ENCODE data around the gene MPIG6B. TPM values are rescaled to one million over a fixed set of nuclear protein-coding genes. Genes with fewer than 3 reads are reported as not detected.
A peak's percentile ranks its signal among the peaks of the same experiment; 100 is the strongest.

The MPIG6B gene
- total and polyA plus RNA-seq, 8 donors, result 1.2 to 3.5 (median 2.8) TPM

- no peak overlapping the region for H3K4me3 ChIP-seq
- peak; percentile 81 to 97 for TF ChIP-seq CTCF (IDR thresholded peaks at IDR 0.05)
- DNase-seq, result peak in 2 of 4 donors; percentile 84 to 95
- ATAC-seq, result peak; percentile 86
- intact Hi-C loops (cut with DNase I), result no loop called here
- peaks cover 0 to 30% of the 10 kb centered on the region in 2 donors for H3K4me1 ChIP-seq
- peak overlapping the region in 1 of 2 donors; percentile 77 for H3K27ac ChIP-seq
- no peaks in the 10 kb centered on the region for H3K27me3 ChIP-seq
- no peaks in the 10 kb centered on the region for H3K9me3 ChIP-seq
- H3K36me3 ChIP-seq, result no peaks in the 10 kb centered on the region
These were observed 46.7 kb downstream of the MPIG6B start for GRCh38 chr6:31769684-31770371.

- Histone ChIP-seq H3K4me3 (no peak overlapping the region), H3K27me3 (no peaks in the 10 kb centered on the region), H3K27ac (no peak overlapping the region), H3K9me3 (no peaks in the 10 kb centered on the region), H3K36me3 (no peaks in the 10 kb centered on the region), H3K4me1 (peaks cover 0 to 31% of the 10 kb centered on the region in 2 donors)
- DNase-seq (no peak), ATAC-seq (no peak)
- intact Hi-C loops (cut with DNase I), result no loop called here
- TF ChIP-seq CTCF (IDR thresholded peaks at IDR 0.05), result no peak
These were observed 47.7 kb downstream of the MPIG6B start for GRCh38 chr6:31770860-31771259.

DNA sequence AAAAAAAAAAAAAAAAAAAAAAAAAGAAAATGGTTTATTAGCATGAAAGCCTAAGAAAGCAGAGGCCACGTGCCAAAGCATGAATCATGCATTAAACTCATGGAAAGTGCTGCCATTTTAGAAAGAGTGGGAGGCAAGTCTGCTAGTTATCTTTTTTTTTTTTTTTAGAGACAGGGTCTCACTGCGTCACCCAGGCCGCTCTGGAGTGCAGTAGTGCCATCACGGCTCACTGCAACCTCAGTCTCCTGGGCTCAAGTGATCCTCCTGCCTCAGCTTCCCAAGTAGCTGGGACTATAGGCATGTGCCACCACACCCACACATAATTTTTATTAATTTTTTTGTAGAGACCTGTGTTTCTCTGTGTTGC, 48.8 kb downstream of the MPIG6B start:
- intact Hi-C loops (cut with DNase I), result no loop called here
- no peak overlapping the region for H3K27ac ChIP-seq
- no peaks in the 10 kb centered on the region for H3K27me3 ChIP-seq
- DNase-seq (peak in 1 of 4 donors; percentile 20), ATAC-seq (no peak)
- no peaks in the 10 kb centered on the region for H3K36me3 ChIP-seq
- no peaks in the 10 kb centered on the region for H3K9me3 ChIP-seq
- no peak overlapping the region for H3K4me3 ChIP-seq
- TF ChIP-seq CTCF (IDR thresholded peaks at IDR 0.05), result no peak
- H3K4me1 ChIP-seq, result peaks cover 7 to 42% of the 10 kb centered on the region in 2 donors

DNA sequence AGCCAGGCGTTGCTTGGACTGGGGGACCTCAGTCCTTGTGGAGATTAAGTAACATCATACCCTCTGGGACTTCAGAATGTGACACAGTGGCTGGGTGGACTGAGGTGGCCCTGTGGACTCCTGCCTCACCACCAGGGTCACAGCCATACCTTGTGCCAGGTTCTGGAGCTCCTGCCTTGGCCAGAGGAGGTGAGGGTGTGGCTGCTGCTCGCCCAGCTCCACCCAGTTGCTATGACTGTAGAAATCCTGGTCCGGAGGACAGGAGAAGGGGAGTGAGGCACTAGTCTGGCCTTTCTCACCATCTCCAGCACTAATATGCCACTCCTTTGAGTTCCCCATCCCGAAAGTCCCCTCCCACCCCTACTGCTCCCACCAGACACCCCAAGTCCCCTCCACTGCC, 52.0 kb downstream of the MPIG6B start:
- Histone ChIP-seq H3K9me3 (no peaks in the 10 kb centered on the region), H3K27me3 (no peaks in the 10 kb centered on the region), H3K36me3 (peaks cover 0 to 23% of the 10 kb centered on the region in 2 donors), H3K4me1 (peaks cover 7 to 24% of the 10 kb centered on the region in 2 donors), H3K27ac (no peak overlapping the region), H3K4me3 (no peak overlapping the region)
- ATAC-seq, result no peak
- intact Hi-C loops (cut with DNase I), result no loop called here
- no peak for TF ChIP-seq CTCF (IDR thresholded peaks at IDR 0.05)
- peak in 1 of 4 donors; percentile 32 for DNase-seq

- no peak for ATAC-seq
- peak in 1 of 4 donors; percentile 72 for DNase-seq
- peaks cover 7 to 24% of the 10 kb centered on the region in 2 donors for H3K4me1 ChIP-seq
- no peaks in the 10 kb centered on the region for H3K9me3 ChIP-seq
- intact Hi-C loops (cut with DNase I), result no loop called here
- no peaks in the 10 kb centered on the region for H3K27me3 ChIP-seq
- TF ChIP-seq CTCF (IDR thresholded peaks at IDR 0.05), result no peak
- H3K36me3 ChIP-seq, result peaks cover 0 to 30% of the 10 kb centered on the region in 2 donors
- H3K4me3 ChIP-seq, result no peak overlapping the region
- H3K27ac ChIP-seq, result no peak overlapping the region
These were observed 52.7 kb downstream of the MPIG6B start for GRCh38 chr6:31775633-31776484.

All from left lung (tissue), 10 donors.